SU-DHL-6 (cell line): ENCODE data around the gene KLF13.

Source experiments
- CTCF ChIP-seq: fragments of 200-600 bp; sonication (generic); IDR thresholded peaks from one replicate; pipeline ENCODE4 v1.5.1; 2017; ENCODE audit warnings: antibody characterized with exemption, mild to moderate bottlenecking, low read length, moderate library complexity; ENCODE audit not compliant: insufficient read depth, poor library complexity, severe bottlenecking
- EZH2phosphoT487 ChIP-seq: fragments of 200-600 bp; sonication (generic), shearing (Covaris generic); conservative IDR thresholded peaks from 2 replicates; pipeline ENCODE4 v1.6.1; 2018; ENCODE audit warnings: mild to moderate bottlenecking, antibody characterized with exemption, low read length, moderate library complexity, mixed read lengths

GRCh38 chr15:31311735-31312619, 14.7 kb upstream of the KLF13 start:
- TF ChIP-seq CTCF = no peak
- no peak for TF ChIP-seq EZH2phosphoT487
